ENCODE results near the gene UCN2. TPM values are rescaled to one million over a fixed set of nuclear protein-coding genes. Genes with fewer than 3 reads are reported as not detected.

Gene UCN2
- total RNA-seq, 1 donor = 0.10 TPM

DNA sequence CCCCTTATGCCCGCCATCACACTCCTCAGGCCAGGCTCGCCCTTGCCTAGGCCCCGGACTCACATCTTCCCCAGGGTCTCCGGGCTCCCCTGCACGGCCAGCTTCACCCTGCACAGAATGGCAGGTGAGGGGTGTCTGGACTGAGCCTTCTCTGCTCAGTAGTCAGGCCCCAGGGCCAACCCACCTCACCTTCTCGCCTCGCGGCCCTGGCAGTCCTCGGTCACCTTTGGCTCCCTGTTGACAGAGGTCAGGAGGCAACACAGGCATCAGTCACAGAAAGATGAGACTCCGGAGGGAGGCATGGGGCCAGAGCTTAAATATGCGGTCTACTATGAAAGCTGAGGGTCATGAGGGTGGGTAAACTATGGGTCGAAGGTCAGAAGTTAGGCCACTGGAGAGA, 8.4 kb upstream of the UCN2 start:
- no peak overlapping the region for H3K4me3 ChIP-seq (ENCODE audit: low read length)
- no peaks in the 10 kb centered on the region for H3K27me3 ChIP-seq (ENCODE audit: insufficient read depth, low read length)
- H3K4me1 ChIP-seq (ENCODE audit: insufficient read depth, low read length) = no peaks in the 10 kb centered on the region
- no peaks in the 10 kb centered on the region for H3K9me3 ChIP-seq (ENCODE audit: low read depth, low read length)

DNA sequence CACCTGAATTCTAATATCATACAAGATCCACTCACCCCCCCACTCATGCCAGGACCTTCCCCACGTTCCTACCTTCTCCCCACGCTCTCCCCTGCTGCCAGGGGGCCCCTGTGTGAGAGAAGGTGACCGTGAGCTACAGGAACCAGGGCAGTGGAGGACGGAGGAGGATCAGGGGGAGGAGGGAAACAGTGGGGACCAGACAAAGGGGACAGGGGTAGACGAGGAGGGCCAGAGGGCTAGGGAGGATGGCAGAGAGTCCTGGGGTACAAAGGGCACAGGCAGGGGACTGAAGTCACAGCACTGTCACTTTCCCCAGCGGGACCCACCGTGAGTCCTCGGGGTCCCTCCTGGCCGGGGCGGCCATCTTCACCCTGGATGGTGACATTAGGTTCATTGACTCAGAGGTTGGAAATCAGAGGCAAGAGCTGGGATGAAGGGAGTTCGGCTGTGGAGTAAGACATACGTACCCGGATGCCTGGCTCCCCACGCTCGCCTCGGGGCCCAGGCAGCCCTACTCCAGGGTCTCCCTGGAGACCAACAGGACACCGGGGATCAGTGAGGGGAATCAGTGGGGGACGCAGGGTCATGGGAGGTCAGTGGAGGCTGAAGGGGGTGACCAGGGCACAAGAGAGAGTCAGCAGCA, 6.3 kb upstream of the UCN2 start:
- Histone ChIP-seq H3K9me3 (ENCODE audit: low read depth, low read length) (no peaks in the 10 kb centered on the region), H3K4me3 (ENCODE audit: low read length) (no peak overlapping the region), H3K27me3 (ENCODE audit: insufficient read depth, low read length) (no peaks in the 10 kb centered on the region), H3K4me1 (ENCODE audit: insufficient read depth, low read length) (peaks cover 17% of the 10 kb centered on the region)

DNA sequence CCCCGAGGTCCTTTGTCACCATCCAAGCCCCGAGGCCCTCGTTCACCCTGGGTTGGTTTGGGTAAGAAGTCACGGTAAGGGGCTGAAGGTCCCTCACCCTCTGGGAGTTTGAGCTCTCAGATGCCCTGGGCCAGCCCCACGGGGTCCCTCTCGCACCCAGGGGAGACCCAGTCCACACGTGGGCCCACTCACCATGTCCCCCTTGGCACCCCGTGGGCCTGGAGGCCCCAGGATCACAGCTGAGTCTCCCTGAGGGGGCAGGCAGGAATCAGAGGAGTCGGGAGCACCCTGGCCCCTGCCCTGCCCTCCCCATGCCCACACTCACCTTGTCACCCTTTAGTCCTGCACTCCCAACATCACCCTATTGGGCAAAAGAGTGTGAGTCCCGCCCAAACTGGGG, 5.8 kb upstream of the UCN2 start:
- H3K9me3 ChIP-seq (ENCODE audit: low read depth, low read length) = no peaks in the 10 kb centered on the region

DNA sequence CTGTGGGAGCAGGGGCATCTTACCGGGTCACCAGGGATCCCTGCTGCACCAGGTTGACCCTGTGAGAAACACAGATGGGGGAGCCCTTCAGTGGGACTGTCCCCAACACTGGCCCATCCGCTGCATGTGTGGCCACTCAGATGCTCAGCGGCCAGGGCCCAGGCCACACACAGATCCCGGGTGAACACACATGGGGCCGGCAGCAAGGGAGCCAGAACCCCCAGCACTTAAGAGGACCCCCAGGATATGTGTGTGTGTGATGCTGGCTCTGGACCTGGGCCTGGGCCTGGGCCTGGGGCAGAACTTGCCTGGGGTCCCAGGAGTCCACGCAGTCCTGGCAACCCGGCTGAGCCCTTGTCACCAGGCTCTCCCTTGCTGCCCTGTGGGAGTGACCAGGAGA, 4.9 kb upstream of the UCN2 start:
- no peaks in the 10 kb centered on the region for H3K9me3 ChIP-seq (ENCODE audit: low read depth, low read length)
- no peak overlapping the region for H3K4me3 ChIP-seq (ENCODE audit: low read length)
- H3K27me3 ChIP-seq (ENCODE audit: insufficient read depth, low read length) = no peaks in the 10 kb centered on the region
- peaks cover 31% of the 10 kb centered on the region for H3K4me1 ChIP-seq (ENCODE audit: insufficient read depth, low read length)

More for the DNA sequence above, 5.8 kb upstream of the UCN2 start:
- Histone ChIP-seq H3K4me1 (ENCODE audit: insufficient read depth, low read length) (peaks cover 22% of the 10 kb centered on the region), H3K4me3 (ENCODE audit: low read length) (no peak overlapping the region), H3K27me3 (ENCODE audit: insufficient read depth, low read length) (no peaks in the 10 kb centered on the region)

DNA sequence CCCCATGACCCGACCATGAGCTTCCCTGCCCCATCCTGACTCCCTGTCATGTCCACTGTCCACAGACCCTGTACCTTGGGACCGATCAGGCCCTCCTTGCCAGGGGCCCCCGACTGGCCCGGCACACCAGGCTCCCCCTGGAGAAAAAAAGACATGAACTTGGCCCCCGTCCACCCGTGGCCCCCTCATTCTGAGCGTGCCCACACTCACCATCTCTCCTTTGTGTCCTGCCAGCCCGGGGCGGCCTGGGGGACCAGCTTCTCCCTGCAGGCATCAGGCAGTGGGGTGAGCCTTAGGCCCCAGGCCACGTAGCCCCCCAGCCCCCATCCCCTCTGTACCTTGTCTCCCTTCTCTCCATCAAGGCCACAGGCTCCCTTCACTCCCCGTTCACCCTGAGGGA, 3.9 kb upstream of the UCN2 start:
- no peaks in the 10 kb centered on the region for H3K9me3 ChIP-seq (ENCODE audit: low read depth, low read length)

DNA sequence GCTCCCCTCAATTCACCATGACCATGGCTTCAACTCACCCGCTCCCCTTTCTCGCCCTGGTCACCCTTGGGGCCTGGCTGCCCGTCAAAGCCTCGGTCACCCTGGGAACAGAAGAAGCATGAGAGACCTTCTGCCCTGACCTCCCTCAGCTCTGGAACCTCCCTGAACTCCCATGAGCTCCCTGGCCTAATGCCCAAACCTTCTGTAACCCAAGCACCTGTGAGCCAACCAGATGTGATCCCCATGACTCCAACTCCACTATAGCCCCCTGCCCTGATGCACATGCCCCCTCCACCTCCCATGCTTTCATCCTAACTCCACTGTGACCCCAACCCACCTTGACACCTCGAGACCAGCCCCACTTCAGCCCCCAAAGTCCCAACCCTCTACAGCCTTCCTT, 3.5 kb upstream of the UCN2 start:
- H3K9me3 ChIP-seq (ENCODE audit: low read depth, low read length) = no peaks in the 10 kb centered on the region
- peaks cover 38% of the 10 kb centered on the region for H3K4me1 ChIP-seq (ENCODE audit: insufficient read depth, low read length)
- no peaks in the 10 kb centered on the region for H3K27me3 ChIP-seq (ENCODE audit: insufficient read depth, low read length)
- H3K4me3 ChIP-seq (ENCODE audit: low read length) = no peak overlapping the region

More for the DNA sequence above, 3.9 kb upstream of the UCN2 start:
- H3K27me3 ChIP-seq (ENCODE audit: insufficient read depth, low read length) = no peaks in the 10 kb centered on the region
- H3K4me1 ChIP-seq (ENCODE audit: insufficient read depth, low read length) = peaks cover 38% of the 10 kb centered on the region
- no peak overlapping the region for H3K4me3 ChIP-seq (ENCODE audit: low read length)

DNA sequence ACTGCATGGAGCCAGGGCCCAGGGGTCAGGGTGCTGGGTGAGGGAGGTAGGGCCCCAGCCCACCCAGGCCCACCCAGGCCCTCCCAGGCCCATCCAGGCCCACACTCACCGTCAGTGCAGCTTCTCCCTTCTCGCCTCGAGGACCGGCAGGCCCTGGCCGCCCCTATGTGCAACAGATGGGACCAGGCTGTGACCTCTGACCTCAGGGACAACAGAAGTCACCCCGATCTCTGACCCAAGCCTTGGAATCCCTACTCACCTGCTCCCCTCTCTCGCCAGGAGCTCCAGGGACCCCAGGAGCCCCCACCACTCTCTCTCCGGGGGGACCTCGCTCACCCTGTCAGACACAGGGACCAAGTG, 2.8 kb upstream of the UCN2 start:
- H3K4me1 ChIP-seq (ENCODE audit: insufficient read depth, low read length) = peaks cover 43% of the 10 kb centered on the region
- H3K9me3 ChIP-seq (ENCODE audit: low read depth, low read length) = no peaks in the 10 kb centered on the region
- H3K27me3 ChIP-seq (ENCODE audit: insufficient read depth, low read length) = no peaks in the 10 kb centered on the region
- H3K4me3 ChIP-seq (ENCODE audit: low read length) = no peak overlapping the region

DNA sequence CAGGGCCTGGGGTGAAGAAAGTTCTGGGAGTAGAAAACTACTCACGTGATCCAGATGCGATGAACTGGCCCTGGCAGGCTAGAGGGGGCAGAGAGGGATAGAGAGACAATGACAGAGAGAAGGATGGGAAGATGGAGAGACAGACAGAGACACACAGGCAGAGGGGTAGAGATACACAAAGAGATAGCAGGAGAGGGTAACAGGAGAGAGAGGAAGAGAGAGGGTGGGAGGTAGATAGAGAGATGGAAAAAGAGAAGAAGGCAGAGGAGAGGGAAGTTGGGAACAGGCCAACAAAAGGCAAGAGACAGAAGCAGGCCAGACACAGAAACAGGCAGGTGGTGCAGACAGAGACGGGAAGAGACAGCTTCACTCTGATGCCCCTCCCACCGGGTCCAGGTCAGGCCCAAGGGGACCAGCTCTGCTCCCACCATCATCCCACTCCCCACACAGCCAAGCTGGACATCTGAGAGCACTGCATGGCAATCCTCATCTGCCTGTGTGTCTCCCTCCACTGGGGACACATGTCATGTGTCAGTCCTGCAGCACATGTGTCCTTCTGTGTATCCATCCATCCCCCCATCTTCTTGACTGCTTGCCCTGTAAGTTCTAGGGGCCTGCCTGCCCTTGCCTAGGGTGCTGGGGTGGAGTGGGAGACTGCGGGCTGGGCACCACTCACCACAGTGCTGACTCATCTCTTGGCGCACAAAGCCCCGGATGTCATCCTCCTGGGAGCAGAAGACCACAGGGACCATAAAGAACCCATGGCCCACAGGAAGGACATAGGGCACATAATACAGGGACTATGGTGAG, 2.2 kb upstream of the UCN2 start:
- Histone ChIP-seq H3K27me3 (ENCODE audit: insufficient read depth, low read length) (no peaks in the 10 kb centered on the region), H3K4me1 (ENCODE audit: insufficient read depth, low read length) (peaks cover 49% of the 10 kb centered on the region), H3K9me3 (ENCODE audit: low read depth, low read length) (no peaks in the 10 kb centered on the region), H3K4me3 (ENCODE audit: low read length) (no peak overlapping the region)

DNA sequence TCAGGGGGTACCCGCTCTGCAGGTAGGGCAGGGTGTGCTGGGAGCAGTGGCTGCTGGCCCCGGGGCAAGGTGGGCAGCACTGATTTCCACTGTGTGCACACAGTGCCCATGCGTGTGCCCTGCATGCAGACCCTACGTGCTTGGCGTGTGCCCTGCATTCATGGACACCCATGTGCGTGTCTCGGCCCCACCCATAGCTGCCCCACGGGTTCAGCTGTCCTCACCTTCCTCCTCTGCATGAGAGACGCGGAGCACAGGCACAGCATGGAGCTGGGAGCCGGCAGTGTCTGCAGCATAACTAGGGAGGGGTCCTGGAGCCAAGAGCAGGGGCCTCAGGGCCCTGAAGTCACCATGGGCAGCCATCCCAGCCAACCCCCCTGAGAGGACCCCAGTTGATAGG, 1.6 kb upstream of the UCN2 start:
- no peak overlapping the region for H3K4me3 ChIP-seq (ENCODE audit: low read length)
- H3K4me1 ChIP-seq (ENCODE audit: insufficient read depth, low read length) = peaks cover 55% of the 10 kb centered on the region
- no peaks in the 10 kb centered on the region for H3K9me3 ChIP-seq (ENCODE audit: low read depth, low read length)
- no peaks in the 10 kb centered on the region for H3K27me3 ChIP-seq (ENCODE audit: insufficient read depth, low read length)

DNA sequence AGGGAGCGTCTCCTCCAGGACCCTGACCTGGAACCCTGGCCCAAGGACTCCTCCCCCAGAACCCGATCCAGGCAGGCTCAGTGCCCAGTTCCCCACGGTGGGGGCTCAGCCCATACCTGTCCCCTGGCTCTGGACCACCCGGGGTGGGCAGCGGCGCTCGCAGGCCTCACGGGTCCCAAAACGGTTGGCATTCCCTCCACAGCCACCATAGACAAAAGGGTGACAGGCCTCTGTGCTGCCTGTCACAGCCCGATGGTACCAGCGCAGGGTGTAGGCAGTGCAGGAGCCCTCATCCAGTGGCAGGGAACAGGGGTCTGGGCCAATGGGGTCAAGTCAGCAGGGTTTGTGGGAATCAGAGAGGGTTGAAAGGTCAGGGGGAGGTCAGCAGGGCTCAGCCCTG, 1.1 kb upstream of the UCN2 start:
- no peak overlapping the region for H3K4me3 ChIP-seq (ENCODE audit: low read length)
- H3K27me3 ChIP-seq (ENCODE audit: insufficient read depth, low read length) = no peaks in the 10 kb centered on the region
- peaks cover 60% of the 10 kb centered on the region for H3K4me1 ChIP-seq (ENCODE audit: insufficient read depth, low read length)
- no peaks in the 10 kb centered on the region for H3K9me3 ChIP-seq (ENCODE audit: low read depth, low read length)

DNA sequence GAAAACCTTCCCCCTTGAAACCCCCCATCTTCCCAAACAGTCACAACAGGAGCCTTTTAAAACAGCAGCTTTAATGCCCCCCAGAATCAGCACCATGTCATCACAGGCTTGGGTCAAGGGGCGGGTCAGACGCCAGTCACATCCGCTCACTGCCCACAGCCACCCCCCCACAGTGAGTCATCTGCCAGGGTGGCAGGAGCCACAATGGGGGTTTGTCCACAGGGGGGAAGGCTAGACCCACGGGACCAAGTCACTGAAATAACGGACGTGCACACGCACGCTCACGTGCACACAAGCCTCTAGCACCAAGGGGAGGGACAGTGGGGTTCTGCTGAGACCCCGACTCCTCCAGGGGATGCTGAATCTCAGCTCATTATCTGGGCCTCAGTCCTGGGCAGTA, 441 bp upstream of the UCN2 start:
- Histone ChIP-seq H3K9me3 (ENCODE audit: low read depth, low read length) (no peaks in the 10 kb centered on the region), H3K4me3 (ENCODE audit: low read length) (no peak overlapping the region), H3K4me1 (ENCODE audit: insufficient read depth, low read length) (peaks cover 67% of the 10 kb centered on the region), H3K27me3 (ENCODE audit: insufficient read depth, low read length) (no peaks in the 10 kb centered on the region)

DNA sequence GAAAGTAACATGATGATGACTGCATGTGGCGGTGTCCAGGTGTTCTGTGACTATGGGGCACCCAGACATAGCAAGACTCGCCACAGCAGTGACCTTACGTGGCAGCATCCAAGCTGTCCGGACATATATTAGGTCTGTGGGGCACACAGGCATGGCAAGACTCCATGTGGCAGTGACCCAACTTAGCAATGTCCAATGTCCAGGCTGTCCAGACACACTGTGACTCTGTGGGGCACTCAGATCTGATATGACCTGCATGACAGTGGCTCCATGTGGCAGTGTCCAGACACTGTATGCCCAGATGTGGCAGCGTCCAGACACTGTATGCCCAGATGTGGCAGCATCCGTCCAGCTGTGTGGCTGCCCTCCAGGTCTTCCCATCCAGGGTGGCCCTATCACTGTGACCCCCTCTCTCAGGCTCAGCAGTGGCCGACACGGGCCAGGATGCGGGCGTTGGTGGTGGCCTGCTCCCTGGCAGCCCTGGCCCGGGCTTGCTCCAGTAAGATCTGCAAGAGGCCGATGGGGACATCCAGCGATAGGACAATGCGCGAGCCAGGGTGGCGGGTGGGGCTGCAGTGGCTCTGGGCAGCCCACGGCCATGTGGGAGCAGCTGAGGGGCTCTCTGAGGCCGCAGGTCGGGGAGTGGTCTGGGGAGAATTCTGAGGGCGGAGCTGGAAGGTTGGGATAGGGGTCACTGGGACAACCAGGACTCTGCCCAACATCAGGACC, 1.1 kb downstream of the UCN2 start:
- H3K9me3 ChIP-seq (ENCODE audit: low read depth, low read length) = no peaks in the 10 kb centered on the region
- H3K4me1 ChIP-seq (ENCODE audit: insufficient read depth, low read length) = peaks cover 82% of the 10 kb centered on the region
- H3K27me3 ChIP-seq (ENCODE audit: insufficient read depth, low read length) = no peaks in the 10 kb centered on the region
- no peak overlapping the region for H3K4me3 ChIP-seq (ENCODE audit: low read length)

DNA sequence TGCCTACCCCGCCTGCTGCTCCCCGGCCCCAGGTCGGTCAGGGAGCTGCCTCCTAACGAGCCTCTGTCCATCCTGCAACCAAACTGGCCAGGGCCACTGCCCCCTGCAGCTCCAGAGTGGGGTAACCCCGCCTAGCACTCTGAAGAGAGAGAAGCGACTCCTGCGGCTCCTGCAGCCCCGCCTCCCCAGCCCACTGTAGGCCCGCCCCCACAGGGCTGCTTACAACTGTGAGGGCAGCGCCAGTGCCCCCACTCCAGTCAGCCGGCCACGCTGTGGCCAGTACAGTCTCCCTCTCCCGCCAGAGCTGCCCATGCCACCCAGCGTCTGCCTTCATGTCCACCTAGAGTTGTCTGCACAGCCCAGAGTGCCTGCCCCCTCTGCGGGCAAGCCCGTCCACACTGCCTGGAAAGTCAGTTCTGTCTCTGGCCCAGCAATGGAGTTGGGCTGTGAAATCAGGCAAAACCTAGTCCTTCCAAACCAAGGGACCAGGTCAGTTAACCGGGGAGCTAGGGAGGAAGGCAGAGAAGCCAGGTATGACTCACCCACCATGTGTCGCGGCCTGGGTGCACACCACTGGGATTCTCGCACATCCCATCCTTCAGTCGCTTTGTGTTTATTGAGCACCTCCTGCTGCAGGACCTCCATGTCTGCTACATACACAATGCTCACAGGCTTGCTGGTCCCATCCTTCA, 2.4 kb downstream of the UCN2 start:
- Histone ChIP-seq H3K4me1 (ENCODE audit: insufficient read depth, low read length) (peaks cover 87% of the 10 kb centered on the region), H3K4me3 (ENCODE audit: low read length) (no peak overlapping the region), H3K27me3 (ENCODE audit: insufficient read depth, low read length) (no peaks in the 10 kb centered on the region), H3K9me3 (ENCODE audit: low read depth, low read length) (no peaks in the 10 kb centered on the region)

DNA sequence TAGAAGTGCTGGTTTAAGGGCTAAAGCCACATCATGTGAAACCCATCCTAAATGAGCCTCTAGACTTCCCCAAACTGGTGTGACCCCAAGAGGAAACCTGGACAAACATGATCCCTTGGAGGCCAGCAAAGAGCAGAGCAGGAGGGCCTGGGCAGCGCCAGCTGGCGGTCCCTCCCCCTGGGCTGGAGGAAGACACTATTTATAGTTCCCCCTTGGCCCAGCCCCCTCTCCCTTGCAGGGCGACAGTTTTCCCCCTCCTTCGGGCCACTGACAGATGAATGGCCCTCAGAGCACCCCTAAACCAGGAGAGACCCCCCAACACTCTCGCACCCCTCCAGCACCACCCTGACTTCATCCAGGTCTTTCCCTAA, 2.9 kb downstream of the UCN2 start:
- H3K4me1 ChIP-seq (ENCODE audit: insufficient read depth, low read length) = peaks cover 87% of the 10 kb centered on the region
- no peaks in the 10 kb centered on the region for H3K9me3 ChIP-seq (ENCODE audit: low read depth, low read length)
- H3K27me3 ChIP-seq (ENCODE audit: insufficient read depth, low read length) = no peaks in the 10 kb centered on the region
- no peak overlapping the region for H3K4me3 ChIP-seq (ENCODE audit: low read length)

DNA sequence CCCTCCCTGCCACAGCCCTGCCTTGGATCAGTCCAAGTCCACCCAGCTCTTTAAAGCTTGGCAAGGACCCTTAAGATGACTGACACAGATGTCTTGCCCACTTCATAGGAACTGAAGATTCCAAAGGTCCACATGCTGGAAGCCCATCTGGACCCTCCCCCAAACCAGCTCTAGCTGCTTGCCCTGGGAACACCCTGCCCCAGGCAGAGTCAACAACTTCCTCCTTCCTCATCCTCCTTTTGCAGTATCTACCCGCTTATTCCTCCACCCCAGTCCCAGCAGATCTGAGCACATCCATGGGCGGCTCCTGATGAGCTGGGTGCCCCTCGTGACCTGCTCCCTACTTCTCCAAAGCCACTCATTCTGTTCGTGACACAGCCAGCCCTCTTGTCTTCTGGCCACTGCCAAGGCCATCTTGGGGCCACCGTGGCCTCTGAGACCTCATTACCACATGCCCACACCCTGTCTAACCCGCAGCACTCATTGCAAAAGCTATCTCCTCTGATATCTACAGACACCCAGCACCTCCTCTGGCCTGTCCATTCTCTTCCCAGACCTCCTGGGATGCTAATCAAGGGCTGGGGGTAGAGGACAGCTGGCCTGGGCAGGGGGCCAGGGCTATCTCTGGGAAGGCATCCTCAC, 5.0 kb downstream of the UCN2 start:
- Histone ChIP-seq H3K9me3 (ENCODE audit: low read depth, low read length) (no peaks in the 10 kb centered on the region), H3K27me3 (ENCODE audit: insufficient read depth, low read length) (no peaks in the 10 kb centered on the region), H3K4me1 (ENCODE audit: insufficient read depth, low read length) (peaks cover 87% of the 10 kb centered on the region), H3K4me3 (ENCODE audit: low read length) (no peak overlapping the region)
